Vagina (tissue), 2 donors: Measurements from ENCODE around the gene STAB1.

Experiments
- CTCF ChIP-seq, 3 experiments: fragments of 450-650 bp in 2 of 3; fragments of 200-600 bp in 1 of 3; sonication (generic) in 1 of 3; IDR thresholded peaks; one replicate each; pipeline ENCODE4 v1.5.1; 2017 to 2019; ENCODE audit warnings: antibody characterized with exemption in 3 of 3, mild to moderate bottlenecking in 2 of 3, moderate library complexity in 2 of 3
- POLR2A ChIP-seq, 2 donors: fragments of 450-650 bp; IDR thresholded peaks; one replicate each; pipeline ENCODE4 v1.6.1; 2017; ENCODE audit warnings: antibody characterized with exemption in 2 of 2, mild to moderate bottlenecking in 2 of 2, moderate library complexity in 2 of 2
- POLR2AphosphoS5 ChIP-seq, 2 donors: sonication (generic); formaldehyde crosslinking; IDR thresholded peaks; one replicate each; pipeline ENCODE4 v1.9.0; 2017; ENCODE audit warnings: antibody characterized with exemption in 2 of 2, mild to moderate bottlenecking in 2 of 2, low read depth in 1 of 2; ENCODE audit not compliant: insufficient read depth in 1 of 2

- TF ChIP-seq POLR2AphosphoS5 (IDR thresholded peaks at IDR 0.05; ENCODE audit: insufficient read depth in 1 of 2, low read depth in 1 of 2): no peak
- TF ChIP-seq POLR2A (IDR thresholded peaks at IDR 0.05): no peak
- TF ChIP-seq CTCF (IDR thresholded peaks at IDR 0.05): no peak
Observed at GRCh38 chr3:52527039-52527731, 32.0 kb downstream of the STAB1 start.
